ENCODE measurements around the gene ATP6V0A4. TPM values are rescaled to one million over a fixed set of nuclear protein-coding genes. Genes with fewer than 3 reads are reported as not detected.

The ATP6V0A4 gene
- polyA plus RNA-seq, 1 of the 3 experiments (the other 2 are of a cell fraction) = not detected

DNA sequence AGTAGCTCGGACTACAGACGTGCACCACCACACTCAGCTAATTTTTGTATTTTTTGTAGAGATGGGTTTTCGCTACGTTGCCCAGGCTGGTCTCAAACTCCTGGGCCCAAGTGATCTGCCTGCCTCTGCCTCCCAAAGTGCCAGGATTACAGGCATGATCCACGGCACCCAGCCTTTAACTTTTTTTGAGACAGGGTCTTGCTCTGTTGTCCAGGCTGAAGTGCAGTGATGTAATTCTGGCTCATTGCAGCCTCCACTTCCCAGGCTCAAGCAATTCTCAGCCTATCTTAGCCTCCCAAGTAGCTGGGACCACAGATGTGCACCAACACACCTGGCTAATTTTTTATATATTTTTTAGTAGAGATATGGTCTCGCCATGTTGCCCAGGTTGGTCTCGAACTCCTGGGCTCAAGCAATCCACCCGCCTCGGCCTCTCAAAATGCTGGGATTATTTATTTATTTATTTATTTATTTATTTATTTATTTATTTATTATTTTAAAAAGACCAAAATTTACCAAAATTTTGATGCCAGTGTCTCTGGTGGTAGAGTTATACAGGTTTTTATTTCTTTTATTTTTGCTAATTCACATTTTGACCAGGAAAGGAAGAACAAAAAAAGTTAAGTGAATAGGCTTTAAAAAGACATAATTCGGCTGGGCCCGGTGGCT is 25.0 kb upstream of the ATP6V0A4 start:
- no peaks in the 10 kb centered on the region for H3K27me3 ChIP-seq (ENCODE audit: insufficient read depth)
- H3K4me3 ChIP-seq (ENCODE audit: low read depth in 2 of 2, low read length in 1 of 2) = no peak overlapping the region
- WGBS (ENCODE audit: low lambda C conversion rate) = 69% methylated on average over 11 of the region's 11 CpGs
- no peaks in the 10 kb centered on the region for H3K79me2 ChIP-seq (ENCODE audit: insufficient read depth)
- CTCF ChIA-PET = no interaction called here
- H3K9me2 ChIP-seq = no peaks in the 10 kb centered on the region
- no peak for TF ChIP-seq GATA2 (CRISPR knock-in tag; IDR thresholded peaks at IDR 0.05)
- TF ChIP-seq, protein P1, sequence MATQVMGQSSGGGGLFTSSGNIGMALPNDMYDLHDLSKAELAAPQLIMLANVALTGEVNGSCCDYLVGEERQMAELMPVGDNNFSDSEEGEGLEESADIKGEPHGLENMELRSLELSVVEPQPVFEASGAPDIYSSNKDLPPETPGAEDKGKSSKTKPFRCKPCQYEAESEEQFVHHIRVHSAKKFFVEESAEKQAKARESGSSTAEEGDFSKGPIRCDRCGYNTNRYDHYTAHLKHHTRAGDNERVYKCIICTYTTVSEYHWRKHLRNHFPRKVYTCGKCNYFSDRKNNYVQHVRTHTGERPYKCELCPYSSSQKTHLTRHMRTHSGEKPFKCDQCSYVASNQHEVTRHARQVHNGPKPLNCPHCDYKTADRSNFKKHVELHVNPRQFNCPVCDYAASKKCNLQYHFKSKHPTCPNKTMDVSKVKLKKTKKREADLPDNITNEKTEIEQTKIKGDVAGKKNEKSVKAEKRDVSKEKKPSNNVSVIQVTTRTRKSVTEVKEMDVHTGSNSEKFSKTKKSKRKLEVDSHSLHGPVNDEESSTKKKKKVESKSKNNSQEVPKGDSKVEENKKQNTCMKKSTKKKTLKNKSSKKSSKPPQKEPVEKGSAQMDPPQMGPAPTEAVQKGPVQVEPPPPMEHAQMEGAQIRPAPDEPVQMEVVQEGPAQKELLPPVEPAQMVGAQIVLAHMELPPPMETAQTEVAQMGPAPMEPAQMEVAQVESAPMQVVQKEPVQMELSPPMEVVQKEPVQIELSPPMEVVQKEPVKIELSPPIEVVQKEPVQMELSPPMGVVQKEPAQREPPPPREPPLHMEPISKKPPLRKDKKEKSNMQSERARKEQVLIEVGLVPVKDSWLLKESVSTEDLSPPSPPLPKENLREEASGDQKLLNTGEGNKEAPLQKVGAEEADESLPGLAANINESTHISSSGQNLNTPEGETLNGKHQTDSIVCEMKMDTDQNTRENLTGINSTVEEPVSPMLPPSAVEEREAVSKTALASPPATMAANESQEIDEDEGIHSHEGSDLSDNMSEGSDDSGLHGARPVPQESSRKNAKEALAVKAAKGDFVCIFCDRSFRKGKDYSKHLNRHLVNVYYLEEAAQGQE (IDR thresholded peaks at IDR 0.05; ENCODE audit: low read depth, low read length) = no peak
- no peak for TF ChIP-seq MEF2A (IDR thresholded peaks at IDR 0.05; ENCODE audit: borderline replicate concordance, low read depth)
- TF ChIP-seq CHD2 (IDR thresholded peaks at IDR 0.05; ENCODE audit: low read length, partially characterized antibody) = no peak
- no peak overlapping the region for H3K9ac ChIP-seq
- H2AFZ ChIP-seq (ENCODE audit: low read depth) = no peak overlapping the region
- no peak overlapping the region for H3K27ac ChIP-seq (ENCODE audit: low read depth in 2 of 2, low read length in 1 of 2)
- no peaks in the 10 kb centered on the region; the same call in 1 of the 2 replicates for H3K9me3 ChIP-seq
- POLR2A ChIA-PET = no interaction called here
- H3K4me1 ChIP-seq (ENCODE audit: control insufficient read depth in 1 of 2, insufficient read depth in 2 of 2, low read depth in 1 of 2, low read length in 1 of 2) = no peaks in the 10 kb centered on the region
- H3K36me3 ChIP-seq (replicated peaks in 1 of 2; ENCODE audit: control insufficient read depth in 1 of 2, insufficient read depth in 2 of 2, low read length in 1 of 2) = no peaks in the 10 kb centered on the region
- no peaks in the 10 kb centered on the region for H3F3A ChIP-seq (replicated peaks; ENCODE audit: insufficient read depth)
- no peaks in the 10 kb centered on the region for H4K20me1 ChIP-seq (ENCODE audit: insufficient read depth)
- no peak overlapping the region for H3K4me2 ChIP-seq
- DNase-seq = no peak

DNA sequence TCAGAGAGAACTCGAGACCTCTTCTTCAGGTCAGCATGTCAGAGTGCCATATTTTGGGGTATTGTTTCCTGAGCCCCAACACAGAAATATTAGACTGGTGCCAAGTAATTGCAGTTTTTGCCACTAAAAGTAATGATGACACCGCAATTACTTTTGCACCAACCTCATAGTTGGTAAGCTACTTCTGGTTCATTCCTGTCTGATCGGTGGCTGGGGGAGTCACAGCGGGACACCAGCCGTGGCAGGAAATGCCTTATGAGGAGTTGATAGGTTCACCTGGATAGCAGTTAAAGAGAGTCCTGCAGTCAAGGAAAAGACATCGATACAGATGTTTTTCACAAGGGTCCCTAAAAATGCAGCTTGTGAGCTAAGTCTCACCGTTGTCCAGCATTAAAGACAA is 23.9 kb upstream of the ATP6V0A4 start:
- no peak for DNase-seq
- Histone ChIP-seq H2AFZ (ENCODE audit: low read depth) (no peak overlapping the region), H4K20me1 (ENCODE audit: insufficient read depth) (no peaks in the 10 kb centered on the region), H3K36me3 (replicated peaks in 1 of 2; ENCODE audit: control insufficient read depth in 1 of 2, insufficient read depth in 2 of 2, low read length in 1 of 2) (no peaks in the 10 kb centered on the region), H3K4me1 (ENCODE audit: control insufficient read depth in 1 of 2, insufficient read depth in 2 of 2, low read depth in 1 of 2, low read length in 1 of 2) (no peaks in the 10 kb centered on the region), H3K9me2 (no peaks in the 10 kb centered on the region), H3K79me2 (ENCODE audit: insufficient read depth) (no peaks in the 10 kb centered on the region), H3K9ac (no peak overlapping the region), H3K27me3 (ENCODE audit: insufficient read depth) (no peaks in the 10 kb centered on the region), H3K4me2 (no peak overlapping the region), H3F3A (replicated peaks; ENCODE audit: insufficient read depth) (no peaks in the 10 kb centered on the region), H3K9me3 (no peaks in the 10 kb centered on the region; the same call in 1 of the 2 replicates), H3K27ac (ENCODE audit: low read depth in 2 of 2, low read length in 1 of 2) (no peak overlapping the region), H3K4me3 (ENCODE audit: low read depth in 2 of 2, low read length in 1 of 2) (no peak overlapping the region)
- TF ChIP-seq EZH2phosphoT487 (IDR thresholded peaks at IDR 0.05; ENCODE audit: borderline replicate concordance, low read depth) (no peak), SMC3 (IDR thresholded peaks at IDR 0.05; ENCODE audit: low read depth, low read length) (no peak), FOXJ3 (CRISPR knock-in tag; IDR thresholded peaks at IDR 0.05) (no peak), MEF2A (IDR thresholded peaks at IDR 0.05; ENCODE audit: borderline replicate concordance, low read depth) (no peak), RCOR1 (IDR thresholded peaks at IDR 0.05; ENCODE audit: low read length) (no peak), RFX5 (IDR thresholded peaks at IDR 0.05; ENCODE audit: low read length) (no peak), YY1 (IDR thresholded peaks at IDR 0.05; ENCODE audit: low read depth) (no peak), GATA2 (CRISPR knock-in tag; IDR thresholded peaks at IDR 0.05) (no peak), NRF1 (IDR thresholded peaks at IDR 0.05; ENCODE audit: low read depth, low read length) (no peak), FOSL2 (IDR thresholded peaks at IDR 0.05; ENCODE audit: borderline replicate concordance, low read depth) (no peak)
- TF ChIP-seq, protein P2, sequence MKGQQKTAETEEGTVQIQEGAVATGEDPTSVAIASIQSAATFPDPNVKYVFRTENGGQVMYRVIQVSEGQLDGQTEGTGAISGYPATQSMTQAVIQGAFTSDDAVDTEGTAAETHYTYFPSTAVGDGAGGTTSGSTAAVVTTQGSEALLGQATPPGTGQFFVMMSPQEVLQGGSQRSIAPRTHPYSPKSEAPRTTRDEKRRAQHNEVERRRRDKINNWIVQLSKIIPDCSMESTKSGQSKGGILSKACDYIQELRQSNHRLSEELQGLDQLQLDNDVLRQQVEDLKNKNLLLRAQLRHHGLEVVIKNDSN (IDR thresholded peaks at IDR 0.05; ENCODE audit: borderline replicate concordance, low read depth) = no peak
- TF ChIP-seq, protein P1 (IDR thresholded peaks at IDR 0.05; ENCODE audit: low read depth, low read length) = no peak
- TF ChIP-seq, protein P3, sequence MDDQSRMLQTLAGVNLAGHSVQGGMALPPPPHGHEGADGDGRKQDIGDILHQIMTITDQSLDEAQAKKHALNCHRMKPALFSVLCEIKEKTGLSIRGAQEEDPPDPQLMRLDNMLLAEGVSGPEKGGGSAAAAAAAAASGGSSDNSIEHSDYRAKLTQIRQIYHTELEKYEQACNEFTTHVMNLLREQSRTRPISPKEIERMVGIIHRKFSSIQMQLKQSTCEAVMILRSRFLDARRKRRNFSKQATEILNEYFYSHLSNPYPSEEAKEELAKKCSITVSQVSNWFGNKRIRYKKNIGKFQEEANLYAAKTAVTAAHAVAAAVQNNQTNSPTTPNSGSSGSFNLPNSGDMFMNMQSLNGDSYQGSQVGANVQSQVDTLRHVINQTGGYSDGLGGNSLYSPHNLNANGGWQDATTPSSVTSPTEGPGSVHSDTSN (IDR thresholded peaks at IDR 0.05) = no peak
- POLR2A ChIA-PET = no interaction called here
- CTCF ChIA-PET = no interaction called here
- WGBS (ENCODE audit: low lambda C conversion rate) = 84% methylated on average over 7 of the region's 7 CpGs
